Coronary artery (tissue), 2 donors: ENCODE measurements around the gene TTC23.

Experiments used
- DNase-seq: peaks from one replicate; pipeline ENCODE4 v3.0.0-alpha.2; 2017; ENCODE audit warnings: low spot score
- H3K27ac ChIP-seq, 2 donors: fragments of 200-600 bp; sonication (generic); one replicate each; pipeline ENCODE4 v1.5.1; 2016 to 2019
- H3K4me3 ChIP-seq: fragments of 200-600 bp; sonication (generic); 2 replicates; pipeline ENCODE4 v1.5.1; 2016; ENCODE audit warnings: mild to moderate bottlenecking, moderate library complexity
- TF ChIP-seq, protein P1 (sequence below): fragments of 200-600 bp; sonication (generic); IDR thresholded peaks from one replicate; pipeline ENCODE4 v1.5.1; 2019; ENCODE audit warnings: antibody characterized with exemption

TTC23 gene

DNA sequence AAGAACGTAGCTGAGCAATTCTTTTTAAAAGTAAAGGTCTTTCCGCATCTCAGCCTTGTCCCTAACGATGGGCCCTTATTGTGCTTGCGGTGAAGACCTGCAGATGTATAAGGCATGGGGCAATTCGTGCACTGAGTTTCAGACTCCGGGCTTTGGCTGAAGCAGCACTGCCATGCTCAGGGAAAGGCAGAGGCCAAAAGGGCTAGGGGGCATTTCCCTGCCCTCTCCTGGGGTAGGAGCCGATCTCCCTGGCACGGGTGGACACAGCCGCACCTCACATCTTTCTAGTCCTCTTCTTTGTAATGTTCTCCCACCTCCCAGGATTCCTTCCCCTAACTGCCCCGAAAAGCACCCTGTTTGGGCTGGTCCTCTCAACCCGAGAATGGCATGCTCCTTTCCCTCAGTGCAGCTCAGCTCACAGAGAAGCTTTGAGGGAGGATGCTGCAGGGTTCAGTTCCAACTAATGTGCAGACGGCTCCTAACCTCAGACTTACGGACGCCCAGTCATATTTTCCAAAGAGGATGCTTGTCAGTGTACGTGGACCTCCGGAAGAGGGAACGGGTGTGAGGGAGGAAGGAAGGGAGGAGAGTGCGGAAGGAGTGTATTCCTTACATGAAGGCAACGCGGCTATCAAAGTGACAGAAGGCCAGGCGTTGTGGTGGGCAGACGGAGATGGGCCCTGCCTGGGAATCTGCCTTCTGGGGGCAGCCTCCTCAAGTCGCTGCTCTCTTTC is 83.3 kb downstream of the TTC23 start:
- H3K27ac ChIP-seq, result peak overlapping the region; percentile 91 to 94
- TF ChIP-seq, protein P1, sequence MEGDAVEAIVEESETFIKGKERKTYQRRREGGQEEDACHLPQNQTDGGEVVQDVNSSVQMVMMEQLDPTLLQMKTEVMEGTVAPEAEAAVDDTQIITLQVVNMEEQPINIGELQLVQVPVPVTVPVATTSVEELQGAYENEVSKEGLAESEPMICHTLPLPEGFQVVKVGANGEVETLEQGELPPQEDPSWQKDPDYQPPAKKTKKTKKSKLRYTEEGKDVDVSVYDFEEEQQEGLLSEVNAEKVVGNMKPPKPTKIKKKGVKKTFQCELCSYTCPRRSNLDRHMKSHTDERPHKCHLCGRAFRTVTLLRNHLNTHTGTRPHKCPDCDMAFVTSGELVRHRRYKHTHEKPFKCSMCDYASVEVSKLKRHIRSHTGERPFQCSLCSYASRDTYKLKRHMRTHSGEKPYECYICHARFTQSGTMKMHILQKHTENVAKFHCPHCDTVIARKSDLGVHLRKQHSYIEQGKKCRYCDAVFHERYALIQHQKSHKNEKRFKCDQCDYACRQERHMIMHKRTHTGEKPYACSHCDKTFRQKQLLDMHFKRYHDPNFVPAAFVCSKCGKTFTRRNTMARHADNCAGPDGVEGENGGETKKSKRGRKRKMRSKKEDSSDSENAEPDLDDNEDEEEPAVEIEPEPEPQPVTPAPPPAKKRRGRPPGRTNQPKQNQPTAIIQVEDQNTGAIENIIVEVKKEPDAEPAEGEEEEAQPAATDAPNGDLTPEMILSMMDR, result no peak
- H3K4me3 ChIP-seq, result no peak overlapping the region
- DNase-seq, result no peak

DNA sequence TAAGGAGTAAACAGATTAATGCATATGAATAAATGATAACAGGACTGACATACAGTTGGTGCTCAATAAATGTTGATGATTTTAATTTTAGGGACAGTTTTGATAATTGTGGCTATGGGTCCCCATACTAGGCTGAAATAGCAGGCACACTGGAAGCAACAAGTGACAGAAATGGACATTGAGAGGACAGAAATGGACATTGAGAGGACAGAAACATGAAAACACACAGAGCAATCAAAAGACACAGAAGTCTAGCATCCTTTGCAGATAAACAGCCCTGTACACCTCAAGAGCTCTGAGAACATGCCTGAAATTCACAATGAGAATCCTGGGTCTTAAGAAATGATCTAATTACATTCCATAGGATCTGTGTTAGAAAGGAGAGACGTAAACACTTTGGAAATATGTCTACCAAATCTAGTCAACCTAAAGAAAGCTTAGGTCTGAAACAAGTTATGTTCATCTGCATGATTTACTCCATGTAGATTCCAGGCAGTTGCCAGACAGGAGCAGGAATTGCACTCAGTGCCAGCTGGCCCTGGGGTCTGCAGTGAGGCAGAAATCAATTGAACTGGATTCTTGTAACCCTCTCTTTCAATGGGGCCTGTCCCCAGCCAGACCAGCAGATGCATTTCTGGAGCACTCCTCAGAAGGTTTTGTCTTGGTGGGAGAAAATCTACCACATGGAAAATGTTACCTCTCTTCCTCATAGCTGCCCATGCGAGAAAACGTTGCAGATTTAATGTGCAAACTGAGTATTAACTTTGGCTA is 84.2 kb downstream of the TTC23 start:
- DNase-seq, result no peak
- TF ChIP-seq, protein P1, result no peak

DNA sequence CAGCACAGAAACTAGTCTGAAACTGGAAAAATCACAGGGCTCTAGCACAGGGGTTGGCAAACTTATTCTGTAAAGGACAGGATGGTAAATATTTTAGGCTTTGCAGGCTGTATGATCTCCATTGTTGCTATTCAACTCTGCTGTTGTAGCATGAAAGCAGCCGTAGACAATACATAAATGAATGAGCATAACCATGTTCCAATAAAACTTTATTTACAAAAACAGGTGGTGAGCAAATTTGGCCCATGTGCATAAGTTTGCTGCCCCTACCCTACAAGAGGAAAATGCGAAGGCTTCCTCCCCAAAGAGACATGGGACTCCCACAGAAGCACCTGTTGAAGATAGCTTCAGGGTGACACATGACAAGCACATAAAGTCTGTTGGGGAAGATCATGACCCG is 85.3 kb downstream of the TTC23 start:
- no peak for DNase-seq
- Histone ChIP-seq H3K4me3 (no peak overlapping the region), H3K27ac (no peak overlapping the region)
- TF ChIP-seq, protein P1, result no peak

More for the DNA sequence above, 84.2 kb downstream of the TTC23 start:
- Histone ChIP-seq H3K4me3 (no peak overlapping the region), H3K27ac (no peak overlapping the region)

DNA sequence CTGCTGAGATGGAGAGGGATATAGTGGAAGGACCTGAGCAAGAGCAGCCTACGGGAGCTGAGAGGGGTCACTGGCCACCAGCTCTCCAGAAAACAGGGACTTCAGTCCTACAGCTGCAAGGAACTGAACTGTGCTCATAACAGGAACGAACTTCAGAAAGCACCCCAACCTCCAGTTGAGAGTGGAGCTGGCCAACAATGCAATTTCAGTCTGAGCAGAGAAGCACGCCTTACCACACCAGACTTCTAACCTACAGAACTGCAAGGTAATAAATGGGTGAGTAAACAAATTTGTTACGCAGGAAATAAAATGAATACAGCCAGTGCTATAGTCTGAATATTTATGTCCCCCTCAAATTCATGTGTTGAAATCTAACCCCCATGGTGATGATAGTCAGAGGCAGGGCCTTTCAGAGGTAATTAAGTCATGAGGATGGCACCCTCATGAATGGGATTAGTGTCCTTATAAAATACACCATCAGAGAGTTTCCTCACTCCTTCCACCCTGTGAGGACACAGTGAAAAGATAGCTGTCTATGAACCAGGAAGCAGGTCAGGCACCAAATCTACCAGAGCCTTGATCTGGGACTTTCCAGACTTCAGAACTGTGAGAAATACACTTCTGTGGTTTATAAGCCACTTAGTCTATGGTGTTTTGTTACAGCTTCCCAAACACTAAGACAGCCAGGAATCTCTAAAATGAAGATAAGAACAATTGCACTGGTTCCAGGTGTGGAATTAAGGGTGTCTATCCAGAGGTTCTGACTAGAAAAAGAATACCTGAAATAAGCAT is 85.9 kb downstream of the TTC23 start:
- Histone ChIP-seq H3K27ac (no peak overlapping the region), H3K4me3 (no peak overlapping the region)
- TF ChIP-seq, protein P1, result no peak
- DNase-seq, result no peak

DNA sequence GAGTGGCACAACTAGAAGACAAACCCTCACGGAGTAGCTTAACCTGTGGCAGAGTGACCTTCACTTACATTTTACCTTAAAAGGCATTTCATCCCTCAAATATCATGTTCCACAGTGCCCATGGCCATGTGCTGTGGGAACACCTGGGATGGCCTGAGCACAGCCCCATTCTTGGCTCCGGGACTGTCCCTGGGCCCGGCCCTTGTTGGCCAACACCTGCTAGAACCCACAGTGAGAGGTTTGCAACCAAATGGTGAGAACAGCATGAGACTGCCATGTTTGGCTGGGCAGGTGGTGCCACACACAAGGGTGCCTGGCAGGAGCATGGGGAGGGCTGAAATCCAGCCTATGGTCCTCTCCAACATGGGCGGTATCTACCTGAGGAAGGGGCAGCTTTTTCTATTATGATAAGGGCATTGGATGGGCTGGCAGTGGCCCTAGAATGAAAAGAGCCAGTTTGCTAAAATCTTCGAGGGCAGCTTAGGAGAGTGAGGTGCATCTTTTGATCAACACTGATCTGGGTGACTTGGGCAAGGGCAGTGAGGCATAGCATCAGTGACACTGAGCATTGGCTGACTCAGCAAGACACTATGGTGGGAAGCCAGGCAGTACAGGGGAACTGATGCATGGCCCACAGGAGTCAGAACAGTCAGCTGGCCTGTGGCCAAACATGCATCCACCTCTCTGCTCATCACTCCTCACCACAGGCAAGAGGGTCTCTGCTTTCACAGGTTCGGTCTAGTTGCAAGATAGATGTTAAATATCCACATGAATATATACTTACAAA is 90.6 kb downstream of the TTC23 start:
- TF ChIP-seq, protein P1, result no peak
- DNase-seq, result peak; percentile 53
- H3K27ac ChIP-seq, result no peak overlapping the region

DNA sequence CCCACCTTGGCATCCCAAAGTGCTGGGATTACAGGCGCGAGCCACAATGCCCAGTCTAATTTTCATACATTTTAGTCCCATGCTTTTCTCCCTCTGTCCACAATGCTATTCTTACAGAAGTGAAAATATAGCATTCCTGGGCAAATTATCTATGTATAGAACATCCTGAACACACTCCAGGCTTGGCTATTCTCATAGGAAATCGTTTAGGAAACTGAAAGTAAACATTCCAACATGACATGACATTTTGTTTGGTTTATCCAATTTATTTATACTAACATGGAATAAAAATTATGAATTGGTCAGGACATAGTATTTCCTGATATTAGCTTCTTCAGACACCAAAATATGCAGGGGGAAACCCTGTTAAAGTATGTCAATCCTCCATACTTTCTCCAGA is 91.9 kb downstream of the TTC23 start:
- TF ChIP-seq, protein P1, result no peak
- no peak overlapping the region for H3K27ac ChIP-seq
- DNase-seq, result peak; percentile 12
- H3K4me3 ChIP-seq, result no peak overlapping the region

More for the DNA sequence above, 90.6 kb downstream of the TTC23 start:
- no peak overlapping the region for H3K4me3 ChIP-seq
